Testis (tissue), 3 donors: Measurements from ENCODE around the gene PPP1R15A. TPM values are rescaled to one million over a fixed set of nuclear protein-coding genes. Genes with fewer than 3 reads are reported as not detected.

Experiments
- DNase-seq: peaks from one replicate; pipeline ENCODE4 v3.0.0-alpha.2; 2019
- H3K27ac ChIP-seq, 2 donors: fragments of 200-600 bp; sonication (generic); one replicate each; pipeline ENCODE4 v1.5.1; 2019
- H3K27me3 ChIP-seq: fragments of 200-600 bp; sonication (generic); one replicate; pipeline ENCODE4 v1.5.1; 2019
- H3K36me3 ChIP-seq: fragments of 200-600 bp; sonication (generic); one replicate; pipeline ENCODE4 v1.5.1; 2017; ENCODE audit warnings: low read depth; ENCODE audit errors: missing control alignments
- H3K4me1 ChIP-seq: fragments of 200-600 bp; sonication (generic); one replicate; pipeline ENCODE4 v1.5.1; 2019
- H3K4me3 ChIP-seq, 2 donors: fragments of 200-600 bp; sonication (generic); one replicate each; pipeline ENCODE4 v1.5.1; 2017 to 2019
- H3K9me3 ChIP-seq: fragments of 200-600 bp; sonication (generic); one replicate; pipeline ENCODE4 v1.5.1; 2017
- POLR2A ChIP-seq: fragments of 450-650 bp; IDR thresholded peaks from one replicate; pipeline ENCODE4 v1.6.1; 2017; ENCODE audit warnings: antibody characterized with exemption, mild to moderate bottlenecking, moderate library complexity
- WGBS, 2 donors: methylation state at CpG; one replicate each; pipeline ENCODE4 v1.1.5; 2018; 5-methylcytosine and 5-hydroxymethylcytosine counted together
- intact Hi-C: fragments of 100-400 bp; cut with DNase I; formaldehyde crosslinking; loops from one replicate; pipeline ENCODE4 v1.15.1; 2023; ENCODE audit warnings: low total_unique reads
- polyA plus RNA-seq: library from polyadenylated mRNA; stranded (reverse); fragments of 350-450 nt; fragmentation: Illumina TruSeq; extraction: RNeasy Lipid Tissue Mini Kit (QIAGEN cat#74804); gene quantifications from one replicate; pipeline ENCODE4 v1.2.3, GENCODE V29; 2014; ENCODE audit warnings: low read depth, low replicate concordance; ENCODE audit not compliant: insufficient read depth
- total RNA-seq, 2 donors: library from RNA; depleted of rRNA; stranded (reverse); fragments of >200 nt; gene quantifications; one replicate each; pipeline ENCODE4 v1.2.3, GENCODE V29; 2016
- TF ChIP-seq, protein P1 (sequence below), 3 experiments: fragments of 450-650 bp in 2 of 3; fragments of 200-600 bp in 1 of 3; sonication (generic) in 1 of 3; IDR thresholded peaks; one replicate each; pipeline ENCODE4 v1.5.1; 2016 to 2019; ENCODE audit warnings: antibody characterized with exemption in 3 of 3, mild to moderate bottlenecking in 2 of 3, moderate library complexity in 1 of 3

Gene PPP1R15A
- total and polyA plus RNA-seq, 3 donors from 2014 or later = 37.2 to 48.3 (median 40.9) TPM

DNA sequence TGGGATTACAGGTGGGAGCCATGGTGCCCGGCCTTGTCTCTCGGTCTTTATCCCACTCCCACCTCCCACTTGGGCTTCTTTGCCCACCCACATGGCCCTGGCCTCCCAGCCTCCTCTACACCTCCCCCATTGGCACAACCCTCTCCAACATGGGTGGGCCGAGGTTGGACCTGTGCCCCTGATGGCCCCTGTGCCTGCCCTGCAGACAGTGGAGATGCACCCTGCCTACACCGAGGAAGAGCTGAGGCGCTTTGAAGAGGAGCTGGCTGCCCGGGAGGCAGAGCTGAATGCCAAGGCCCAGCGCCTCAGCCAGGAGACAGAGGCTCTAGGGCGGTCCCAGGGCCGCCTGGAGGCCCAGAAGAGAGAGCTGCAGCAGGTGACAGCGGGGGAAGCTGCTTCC is 48.7 kb downstream of the PPP1R15A start:
- 85% methylated on average over 9 to 10 of the region's 10 CpGs for WGBS, 2 donors
- DNase-seq = no peak
- H3K27ac ChIP-seq = no peak overlapping the region
- TF ChIP-seq, protein P1, sequence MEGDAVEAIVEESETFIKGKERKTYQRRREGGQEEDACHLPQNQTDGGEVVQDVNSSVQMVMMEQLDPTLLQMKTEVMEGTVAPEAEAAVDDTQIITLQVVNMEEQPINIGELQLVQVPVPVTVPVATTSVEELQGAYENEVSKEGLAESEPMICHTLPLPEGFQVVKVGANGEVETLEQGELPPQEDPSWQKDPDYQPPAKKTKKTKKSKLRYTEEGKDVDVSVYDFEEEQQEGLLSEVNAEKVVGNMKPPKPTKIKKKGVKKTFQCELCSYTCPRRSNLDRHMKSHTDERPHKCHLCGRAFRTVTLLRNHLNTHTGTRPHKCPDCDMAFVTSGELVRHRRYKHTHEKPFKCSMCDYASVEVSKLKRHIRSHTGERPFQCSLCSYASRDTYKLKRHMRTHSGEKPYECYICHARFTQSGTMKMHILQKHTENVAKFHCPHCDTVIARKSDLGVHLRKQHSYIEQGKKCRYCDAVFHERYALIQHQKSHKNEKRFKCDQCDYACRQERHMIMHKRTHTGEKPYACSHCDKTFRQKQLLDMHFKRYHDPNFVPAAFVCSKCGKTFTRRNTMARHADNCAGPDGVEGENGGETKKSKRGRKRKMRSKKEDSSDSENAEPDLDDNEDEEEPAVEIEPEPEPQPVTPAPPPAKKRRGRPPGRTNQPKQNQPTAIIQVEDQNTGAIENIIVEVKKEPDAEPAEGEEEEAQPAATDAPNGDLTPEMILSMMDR (IDR thresholded peaks at IDR 0.05) = no peak
- TF ChIP-seq POLR2A = no peak
- no peaks in the 10 kb centered on the region for H3K4me1 ChIP-seq
- H3K4me3 ChIP-seq = no peak overlapping the region
- H3K36me3 ChIP-seq = no peaks in the 10 kb centered on the region
- H3K9me3 ChIP-seq = no peaks in the 10 kb centered on the region
- no peaks in the 10 kb centered on the region for H3K27me3 ChIP-seq
- intact Hi-C loops = no loop called here

DNA sequence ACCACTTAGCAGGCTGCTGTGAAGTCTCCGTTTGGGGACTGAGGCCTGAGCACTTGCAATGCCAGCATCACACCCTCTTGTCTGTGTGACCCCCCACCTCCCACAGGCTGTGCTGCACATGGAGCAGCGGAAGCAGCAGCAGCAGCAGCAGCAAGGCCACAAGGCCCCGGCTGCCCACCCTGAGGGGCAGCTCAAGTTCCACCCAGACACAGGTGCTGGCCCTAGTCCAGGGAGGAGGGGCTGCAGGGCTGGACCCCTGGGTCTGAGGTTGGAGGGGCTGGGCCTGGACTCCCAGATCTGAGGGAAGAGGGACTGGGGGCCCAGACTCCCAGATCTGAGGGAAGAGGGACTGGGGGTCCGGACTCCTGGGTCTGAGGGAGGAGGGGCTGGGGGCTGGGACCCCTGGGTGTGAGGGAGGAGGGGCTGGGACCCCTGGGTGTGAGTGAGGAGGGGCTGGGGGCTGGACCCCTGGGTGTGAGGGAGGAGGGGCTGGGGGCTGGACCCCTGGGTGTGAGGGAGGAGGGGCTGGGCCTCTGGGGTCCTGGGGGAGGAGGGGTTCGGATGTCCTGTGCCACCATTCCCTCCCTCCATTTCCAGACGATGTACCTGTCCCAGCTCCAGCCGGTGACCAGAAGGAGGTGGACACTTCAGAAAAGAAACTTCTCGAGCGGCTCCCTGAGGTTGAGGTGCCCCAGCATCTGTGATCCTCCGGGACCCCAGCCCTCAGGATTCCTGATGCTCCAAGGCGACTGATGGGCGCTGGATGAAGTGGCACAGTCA is 49.7 kb downstream of the PPP1R15A start:
- no peaks in the 10 kb centered on the region for H3K4me1 ChIP-seq
- intact Hi-C loops = no loop called here
- WGBS, 2 donors = 89 to 93% methylated on average over 9 to 11 of the region's 12 CpGs
- no peak for DNase-seq
- H3K27ac ChIP-seq = no peak overlapping the region
- no peaks in the 10 kb centered on the region for H3K9me3 ChIP-seq
- no peaks in the 10 kb centered on the region for H3K36me3 ChIP-seq
- H3K27me3 ChIP-seq = no peaks in the 10 kb centered on the region
- H3K4me3 ChIP-seq = no peak overlapping the region
- no peak for TF ChIP-seq POLR2A
- TF ChIP-seq, protein P1 (IDR thresholded peaks at IDR 0.05) = no peak

DNA sequence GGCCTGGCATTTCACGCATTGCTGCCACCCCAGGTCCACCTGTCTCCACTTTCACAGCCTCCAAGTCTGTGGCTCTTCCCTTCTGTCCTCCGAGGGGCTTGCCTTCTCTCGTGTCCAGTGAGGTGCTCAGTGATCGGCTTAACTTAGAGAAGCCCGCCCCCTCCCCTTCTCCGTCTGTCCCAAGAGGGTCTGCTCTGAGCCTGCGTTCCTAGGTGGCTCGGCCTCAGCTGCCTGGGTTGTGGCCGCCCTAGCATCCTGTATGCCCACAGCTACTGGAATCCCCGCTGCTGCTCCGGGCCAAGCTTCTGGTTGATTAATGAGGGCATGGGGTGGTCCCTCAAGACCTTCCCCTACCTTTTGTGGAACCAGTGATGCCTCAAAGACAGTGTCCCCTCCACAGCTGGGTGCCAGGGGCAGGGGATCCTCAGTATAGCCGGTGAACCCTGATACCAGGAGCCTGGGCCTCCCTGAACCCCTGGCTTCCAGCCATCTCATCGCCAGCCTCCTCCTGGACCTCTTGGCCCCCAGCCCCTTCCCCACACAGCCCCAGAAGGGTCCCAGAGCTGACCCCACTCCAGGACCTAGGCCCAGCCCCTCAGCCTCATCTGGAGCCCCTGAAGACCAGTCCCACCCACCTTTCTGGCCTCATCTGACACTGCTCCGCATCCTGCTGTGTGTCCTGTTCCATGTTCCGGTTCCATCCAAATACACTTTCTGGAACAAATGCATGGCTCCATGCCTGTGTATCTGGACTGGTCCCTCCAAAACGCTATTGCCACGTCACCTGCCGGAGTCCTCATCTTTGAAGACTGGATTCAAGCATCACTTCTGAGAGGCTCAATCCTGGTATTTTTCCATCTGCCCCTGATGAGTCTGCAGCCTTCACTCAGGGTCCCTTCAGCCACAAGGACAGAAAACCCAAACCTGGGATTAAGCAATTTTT is 50.6 kb downstream of the PPP1R15A start:
- Histone ChIP-seq H3K27me3 (no peaks in the 10 kb centered on the region), H3K9me3 (no peaks in the 10 kb centered on the region), H3K4me1 (no peaks in the 10 kb centered on the region), H3K4me3 (no peak overlapping the region), H3K27ac (no peak overlapping the region), H3K36me3 (no peaks in the 10 kb centered on the region)
- TF ChIP-seq, protein P1 (IDR thresholded peaks at IDR 0.05) = no peak
- TF ChIP-seq POLR2A = no peak
- intact Hi-C loops = no loop called here
- WGBS, 2 donors = 87 to 95% methylated on average over 13 to 17 of the region's 18 CpGs
- DNase-seq = no peak

DNA sequence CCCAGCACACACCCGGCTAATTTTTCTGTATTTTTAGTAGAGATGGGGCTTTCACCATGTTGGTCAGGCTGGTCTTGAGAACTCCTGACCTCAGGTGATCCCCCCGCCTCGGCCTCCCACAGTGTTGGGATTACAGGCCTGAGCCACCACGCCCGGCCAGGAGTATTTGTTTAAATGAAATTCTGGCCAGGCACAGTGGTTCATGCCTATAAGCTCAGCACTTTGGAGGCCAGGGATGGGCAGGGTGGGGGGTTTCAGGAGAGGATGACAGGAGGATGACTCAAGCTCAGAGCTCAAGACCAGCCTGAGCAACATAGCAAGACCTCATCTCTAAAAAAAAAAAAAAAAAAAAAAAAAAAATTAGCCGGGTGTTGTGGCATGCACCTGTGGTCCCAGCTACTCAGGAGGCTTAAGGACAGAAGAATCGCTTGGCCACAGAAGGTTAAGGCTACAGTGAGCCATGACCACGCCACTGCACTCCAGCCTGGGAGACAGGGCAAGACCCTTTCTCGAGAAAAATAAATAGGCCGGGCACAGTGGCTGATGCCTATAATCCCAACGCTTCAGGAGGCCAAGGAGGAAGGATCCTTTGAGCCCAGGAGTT is 53.1 kb downstream of the PPP1R15A start:
- DNase-seq = no peak
- no peaks in the 10 kb centered on the region for H3K4me1 ChIP-seq
- intact Hi-C loops = no loop called here
- H3K9me3 ChIP-seq = no peaks in the 10 kb centered on the region
- no peaks in the 10 kb centered on the region for H3K27me3 ChIP-seq
- TF ChIP-seq, protein P1 (IDR thresholded peaks at IDR 0.05) = no peak
- TF ChIP-seq POLR2A = no peak
- H3K27ac ChIP-seq = no peak overlapping the region
- H3K36me3 ChIP-seq = no peaks in the 10 kb centered on the region
- H3K4me3 ChIP-seq = no peak overlapping the region
- 77 to 90% methylated on average over 6 to 11 of the region's 11 CpGs for WGBS, 2 donors

Other genes with a start within 250 kb of the PPP1R15A start
Only the 30 nearest of the 32 such genes appear.
- gene DBP, start 235.0 kb upstream of the PPP1R15A start, total RNA-seq = 10 to 100 TPM; 48.9 to 51.0 TPM
- gene DBP, start 235.0 kb upstream of the PPP1R15A start, polyA plus RNA-seq = 30.4 TPM
- 1 to 10 TPM; 6.3 to 6.8 TPM for gene CA11, start 226.2 kb upstream of the PPP1R15A start, total RNA-seq
- gene CA11, start 226.2 kb upstream of the PPP1R15A start, polyA plus RNA-seq = 20.0 TPM
- 1 to 10 TPM; 1.6 to 4.3 TPM for gene NTN5, start 199.4 kb upstream of the PPP1R15A start, total RNA-seq
- gene NTN5, start 199.4 kb upstream of the PPP1R15A start, polyA plus RNA-seq = 0.87 TPM
- under 1 TPM; 0.12 to 0.47 TPM for gene FUT2, start 176.4 kb upstream of the PPP1R15A start, total RNA-seq
- gene FUT2, start 176.4 kb upstream of the PPP1R15A start, polyA plus RNA-seq = 0.20 TPM
- gene MAMSTR, start 152.7 kb upstream of the PPP1R15A start, total RNA-seq = 10 to 100 TPM; 21.8 TPM
- gene MAMSTR, start 152.7 kb upstream of the PPP1R15A start, polyA plus RNA-seq = 15.0 TPM
- 10 to 100 TPM; 11.2 to 21.4 TPM for gene RASIP1, start 131.8 kb upstream of the PPP1R15A start, total RNA-seq
- gene RASIP1, start 131.8 kb upstream of the PPP1R15A start, polyA plus RNA-seq = 8.8 TPM
- gene IZUMO1, start 125.5 kb upstream of the PPP1R15A start, total RNA-seq = 10 to 100 TPM; 10.5 to 28.9 TPM
- 32.8 TPM for gene IZUMO1, start 125.5 kb upstream of the PPP1R15A start, polyA plus RNA-seq
- gene FUT1, start 119.8 kb upstream of the PPP1R15A start, total RNA-seq = 1 to 10 TPM; 2.0 to 3.6 TPM
- gene FUT1, start 119.8 kb upstream of the PPP1R15A start, polyA plus RNA-seq = 5.1 TPM
- gene FGF21, start 116.9 kb upstream of the PPP1R15A start, total RNA-seq = not detected
- gene FGF21, start 116.9 kb upstream of the PPP1R15A start, polyA plus RNA-seq = not detected
- 10 to 100 TPM; 58.5 to 67.4 TPM for gene BCAT2, start 61.4 kb upstream of the PPP1R15A start, total RNA-seq
- gene BCAT2, start 61.4 kb upstream of the PPP1R15A start, polyA plus RNA-seq = 38.0 TPM
- gene HSD17B14, start 35.9 kb upstream of the PPP1R15A start, total RNA-seq = 10 to 100 TPM in 1 of 2 donors, 1 to 10 TPM in 1; 5.6 to 11.9 TPM
- 8.8 TPM for gene HSD17B14, start 35.9 kb upstream of the PPP1R15A start, polyA plus RNA-seq
- 10 to 100 TPM; 12.8 to 22.3 TPM for gene PLEKHA4, start 3.8 kb upstream of the PPP1R15A start, total RNA-seq
- 19.9 TPM for gene PLEKHA4, start 3.8 kb upstream of the PPP1R15A start, polyA plus RNA-seq
- gene TULP2, start 26.3 kb downstream of the PPP1R15A start, total RNA-seq = 10 to 100 TPM; 24.5 to 55.2 TPM
- 72.6 TPM for gene TULP2, start 26.3 kb downstream of the PPP1R15A start, polyA plus RNA-seq
- 100 to 1,000 TPM; 139 to 208 TPM for gene NUCB1, start 27.9 kb downstream of the PPP1R15A start, total RNA-seq
- gene NUCB1, start 27.9 kb downstream of the PPP1R15A start, polyA plus RNA-seq = 136 TPM
- 1 to 10 TPM; 2.3 to 2.4 TPM for gene DHDH, start 61.3 kb downstream of the PPP1R15A start, total RNA-seq
- gene DHDH, start 61.3 kb downstream of the PPP1R15A start, polyA plus RNA-seq = 3.1 TPM
- 10 to 100 TPM; 50.1 to 52.1 TPM for gene BAX, start 82.5 kb downstream of the PPP1R15A start, total RNA-seq
- 48.7 TPM for gene BAX, start 82.5 kb downstream of the PPP1R15A start, polyA plus RNA-seq
- gene FTL, start 92.9 kb downstream of the PPP1R15A start, total RNA-seq = 100 to 1,000 TPM; 746 to 935 TPM
- 1,424 TPM for gene FTL, start 92.9 kb downstream of the PPP1R15A start, polyA plus RNA-seq
- 10 to 100 TPM; 21.1 to 23.6 TPM for gene GYS1, start 120.9 kb downstream of the PPP1R15A start, total RNA-seq
- 13.8 TPM for gene GYS1, start 120.9 kb downstream of the PPP1R15A start, polyA plus RNA-seq
- gene RUVBL2, start 121.5 kb downstream of the PPP1R15A start, total RNA-seq = 100 to 1,000 TPM; 299 to 395 TPM
- gene RUVBL2, start 121.5 kb downstream of the PPP1R15A start, polyA plus RNA-seq = 528 TPM
- gene LHB, start 144.7 kb downstream of the PPP1R15A start, total RNA-seq = 10 to 100 TPM in 1 of 2 donors, 1 to 10 TPM in 1; 5.5 to 13.9 TPM
- 4.4 TPM for gene LHB, start 144.7 kb downstream of the PPP1R15A start, polyA plus RNA-seq
- gene CGB3, start 151.9 kb downstream of the PPP1R15A start, total RNA-seq = not detected
- not detected for gene CGB3, start 151.9 kb downstream of the PPP1R15A start, polyA plus RNA-seq
- gene CGB2, start 159.5 kb downstream of the PPP1R15A start, total RNA-seq = 1 to 10 TPM in 1 of 2 donors, under 1 TPM in 1; 0.99 to 3.6 TPM
- gene CGB2, start 159.5 kb downstream of the PPP1R15A start, polyA plus RNA-seq = 2.5 TPM
- gene CGB1, start 164.5 kb downstream of the PPP1R15A start, total RNA-seq = 1 to 10 TPM; 2.3 to 2.9 TPM
- gene CGB1, start 164.5 kb downstream of the PPP1R15A start, polyA plus RNA-seq = not detected
- 1 to 10 TPM in 1 of 2 donors, not detected in 1; 2.4 TPM for gene CGB5, start 171.4 kb downstream of the PPP1R15A start, total RNA-seq
- not detected for gene CGB5, start 171.4 kb downstream of the PPP1R15A start, polyA plus RNA-seq
- gene CGB8, start 176.7 kb downstream of the PPP1R15A start, total RNA-seq = under 1 TPM in 1 of 2 donors, not detected in 1; 0.43 TPM
- not detected for gene CGB8, start 176.7 kb downstream of the PPP1R15A start, polyA plus RNA-seq
- gene CGB7, start 185.3 kb downstream of the PPP1R15A start, total RNA-seq = 1 to 10 TPM; 3.0 to 3.8 TPM
- 1.7 TPM for gene CGB7, start 185.3 kb downstream of the PPP1R15A start, polyA plus RNA-seq
- gene NTF4, start 192.4 kb downstream of the PPP1R15A start, total RNA-seq = under 1 TPM; 0.31 to 0.55 TPM
- 0.49 TPM for gene NTF4, start 192.4 kb downstream of the PPP1R15A start, polyA plus RNA-seq
- under 1 TPM; 0.25 to 0.39 TPM for gene KCNA7, start 200.3 kb downstream of the PPP1R15A start, total RNA-seq
- gene KCNA7, start 200.3 kb downstream of the PPP1R15A start, polyA plus RNA-seq = 0.16 TPM
- gene SNRNP70, start 213.0 kb downstream of the PPP1R15A start, total RNA-seq = 100 to 1,000 TPM; 422 to 484 TPM
- gene SNRNP70, start 213.0 kb downstream of the PPP1R15A start, polyA plus RNA-seq = 184 TPM
- gene LIN7B, start 241.9 kb downstream of the PPP1R15A start, total RNA-seq = 10 to 100 TPM; 57.6 to 66.2 TPM
- gene LIN7B, start 241.9 kb downstream of the PPP1R15A start, polyA plus RNA-seq = 22.4 TPM